ENCODE data around the gene GRM5.
A peak's percentile ranks its signal among the peaks of the same experiment; 100 is the strongest.
"Not testable (repeated sequence)": the region's sequence is repeated elsewhere in the genome, so short reads cannot be mapped to it uniquely, and the experiment has no call there.

The GRM5 gene

GRCh38 chr11:88482871-88483301, 582.9 kb downstream of the GRM5 start:
- DNase-seq = no peak

- DNase-seq = no peak
Measured at GRCh38 chr11:88480223-88480622, 585.6 kb downstream of the GRM5 start.

- DNase-seq = peak; percentile 6
Measured at GRCh38 chr11:88478136-88478815, 587.5 kb downstream of the GRM5 start.

GRCh38 chr11:88475991-88476418, 589.8 kb downstream of the GRM5 start:
- DNase-seq = no peak

GRCh38 chr11:88474655-88475054, 591.1 kb downstream of the GRM5 start:
- no peak for DNase-seq

GRCh38 chr11:88469561-88470225, 596.1 kb downstream of the GRM5 start:
- no peak for DNase-seq

- no peak for DNase-seq
Measured at GRCh38 chr11:88464528-88464927, 601.3 kb downstream of the GRM5 start.

GRCh38 chr11:88463301-88463700, 602.5 kb downstream of the GRM5 start:
- DNase-seq = not testable (repeated sequence)

GRCh38 chr11:88458047-88458446, 607.7 kb downstream of the GRM5 start:
- DNase-seq = not testable (repeated sequence)

- no peak for DNase-seq
Measured at GRCh38 chr11:88455974-88456373, 609.8 kb downstream of the GRM5 start.

- DNase-seq = no peak
Measured at GRCh38 chr11:88454881-88455280, 610.9 kb downstream of the GRM5 start.

Data from NCI-H2171 (cell line).